ENCODE data around the gene C10orf71.

- no peak for TF ChIP-seq CTCF (IDR thresholded peaks at IDR 0.05; ENCODE audit: borderline replicate concordance, extremely low read depth, low read length, poor library complexity, severe bottlenecking)
- no peak for TF ChIP-seq EZH2 (IDR thresholded peaks at IDR 0.05; ENCODE audit: borderline replicate concordance, low read depth, low read length, severe bottlenecking)
These were observed 66.9 kb downstream of the C10orf71 start for GRCh38 chr10:49365675-49366415.
